Mesothelial cell of epicardium (in vitro differentiated cells): ENCODE data around the gene FGG. TPM values are rescaled to one million over a fixed set of nuclear protein-coding genes. Genes with fewer than 3 reads are reported as not detected.

Experiments
- DNase-seq, 2 experiments: peaks; one replicate each; pipeline ENCODE4 v3.0.0; 2021; ENCODE audit warnings: low spot score in 2 of 2; ENCODE audit not compliant: unreplicated experiment in 2 of 2
- H3K27ac Mint-ChIP-seq: 2 replicates; pipeline ENCODE4 v1.8.0; 2021; ENCODE audit warnings: mixed read lengths
- H3K27me3 Mint-ChIP-seq: 2 replicates; pipeline ENCODE4 v1.8.0; 2021; ENCODE audit warnings: low read depth, mixed read lengths
- H3K36me3 Mint-ChIP-seq: 2 replicates; pipeline ENCODE4 v1.8.0; 2021; ENCODE audit warnings: mixed read lengths
- H3K4me1 Mint-ChIP-seq: 2 replicates; pipeline ENCODE4 v1.8.0; 2021; ENCODE audit warnings: mixed read lengths
- H3K4me3 Mint-ChIP-seq: 2 replicates; pipeline ENCODE4 v1.8.0; 2021; ENCODE audit warnings: mild to moderate bottlenecking, moderate library complexity, mixed read lengths
- H3K9me3 Mint-ChIP-seq: 2 replicates; pipeline ENCODE4 v1.8.0; 2021; ENCODE audit warnings: mixed read lengths
- CTCF ChIP-seq: fragments of 200-600 bp; sonication (generic); IDR thresholded peaks from one replicate; pipeline ENCODE4 v1.5.0; 2021; ENCODE audit warnings: antibody characterized with exemption; ENCODE audit not compliant: unreplicated experiment
- total RNA-seq: library from RNA; stranded (reverse); gene quantifications from 3 replicates; pipeline ENCODE4 v1.2.1, GENCODE V29; 2021

Gene FGG
- total RNA-seq, 1 donor from 2014 or later: 1.0 TPM

GRCh38 chr4:154610582-154610981, 1.9 kb downstream of the FGG start:
- Mint-ChIP-seq H3K9me3 (no peaks in the 10 kb centered on the region), H3K4me3 (no peak overlapping the region), H3K27ac (no peak overlapping the region), H3K27me3 (peaks cover 38% of the 10 kb centered on the region), H3K36me3 (no peaks in the 10 kb centered on the region), H3K4me1 (peaks cover 5% of the 10 kb centered on the region)
- TF ChIP-seq CTCF: no peak
- no peak for DNase-seq

- H3K4me3 Mint-ChIP-seq: no peak overlapping the region
- peaks cover 42% of the 10 kb centered on the region for H3K27me3 Mint-ChIP-seq
- DNase-seq: no peak
- H3K36me3 Mint-ChIP-seq: no peaks in the 10 kb centered on the region
- H3K4me1 Mint-ChIP-seq: peaks cover 4% of the 10 kb centered on the region
- no peak overlapping the region for H3K27ac Mint-ChIP-seq
- H3K9me3 Mint-ChIP-seq: no peaks in the 10 kb centered on the region
- no peak for TF ChIP-seq CTCF
These were observed 2.9 kb downstream of the FGG start for GRCh38 chr4:154609532-154609931.

GRCh38 chr4:154608361-154609252, 3.8 kb downstream of the FGG start:
- H3K27ac Mint-ChIP-seq: no peak overlapping the region
- DNase-seq: no peak
- no peaks in the 10 kb centered on the region for H3K9me3 Mint-ChIP-seq
- H3K4me3 Mint-ChIP-seq: no peak overlapping the region
- H3K36me3 Mint-ChIP-seq: no peaks in the 10 kb centered on the region
- TF ChIP-seq CTCF: no peak
- H3K27me3 Mint-ChIP-seq: peaks cover 45% of the 10 kb centered on the region
- H3K4me1 Mint-ChIP-seq: peaks cover 4% of the 10 kb centered on the region

- Mint-ChIP-seq H3K36me3 (no peaks in the 10 kb centered on the region), H3K4me3 (no peak overlapping the region), H3K9me3 (no peaks in the 10 kb centered on the region), H3K4me1 (peaks cover under 1% of the 10 kb centered on the region), H3K27me3 (peaks cover 43% of the 10 kb centered on the region), H3K27ac (no peak overlapping the region)
- no peak for DNase-seq
- TF ChIP-seq CTCF: no peak
These were observed 5.4 kb downstream of the FGG start for GRCh38 chr4:154606728-154607723.

GRCh38 chr4:154604696-154605200, 7.7 kb downstream of the FGG start:
- Mint-ChIP-seq H3K27ac (no peak overlapping the region), H3K36me3 (no peaks in the 10 kb centered on the region)
- TF ChIP-seq CTCF: no peak

More at GRCh38 chr4:154604696-154605200, 7.7 kb downstream of the FGG start:
- no peaks in the 10 kb centered on the region for H3K9me3 Mint-ChIP-seq
- peaks cover 11% of the 10 kb centered on the region for H3K4me1 Mint-ChIP-seq
- H3K27me3 Mint-ChIP-seq: peaks cover 42% of the 10 kb centered on the region
- no peak overlapping the region for H3K4me3 Mint-ChIP-seq
- no peak for DNase-seq
